ENCODE results near the gene CEP76. TPM values are rescaled to one million over a fixed set of nuclear protein-coding genes. Genes with fewer than 3 reads are reported as not detected.
A peak's percentile ranks its signal among the peaks of the same experiment; 100 is the strongest.
"Not testable (repeated sequence)": the region's sequence is repeated elsewhere in the genome, so short reads cannot be mapped to it uniquely, and the experiment has no call there.

CEP76 gene
- total RNA-seq, 1 donor from 2014 or later = 9.5 TPM

DNA sequence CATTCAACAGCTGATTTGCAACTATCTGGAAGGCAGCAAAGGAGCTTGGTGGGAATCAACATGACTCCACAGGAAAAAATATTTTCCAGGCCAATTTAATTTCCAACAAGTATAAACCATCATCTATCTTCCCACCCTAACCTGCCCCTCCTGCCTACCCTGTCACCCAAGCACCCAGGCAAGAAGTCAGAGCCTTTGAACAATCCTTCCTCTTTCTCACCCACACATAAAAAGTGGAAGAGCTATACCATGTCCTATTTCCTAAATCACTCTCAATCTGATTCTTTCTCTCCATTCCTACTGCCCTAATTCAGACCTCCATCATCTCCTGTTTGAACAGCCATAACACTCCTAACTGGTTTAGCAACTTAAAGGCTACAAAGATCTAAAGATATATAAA is 57.3 kb downstream of the CEP76 start:
- Histone ChIP-seq H4K20me1 (ENCODE audit: insufficient read depth, low read length) (peaks cover 36% of the 10 kb centered on the region), H3K27ac (ENCODE audit: low read depth, low read length) (no peak overlapping the region), H3K79me2 (ENCODE audit: insufficient read depth, low read length) (peaks cover 97% of the 10 kb centered on the region), H3K4me3 (ENCODE audit: insufficient read depth, low read depth, low read length) (no peak overlapping the region), H3K4me2 (ENCODE audit: low read length) (no peak overlapping the region), H2AFZ (ENCODE audit: low read depth, low read length) (no peak overlapping the region), H3K36me3 (ENCODE audit: insufficient read depth, low read length) (no peaks in the 10 kb centered on the region), H3K9me3 (ENCODE audit: insufficient read depth, low read depth, low read length) (no peaks in the 10 kb centered on the region), H3K27me3 (ENCODE audit: insufficient read depth, low read length) (no peaks in the 10 kb centered on the region), H3K9ac (ENCODE audit: low read length) (no peak overlapping the region), H3K4me1 (ENCODE audit: insufficient read depth, low read length) (peaks cover 7% of the 10 kb centered on the region)
- DNase-seq (ENCODE audit: low read depth) = no peak
- FAIRE-seq = no peak
- peak overlapping the region; percentile 34 for H3K4me3 Mint-ChIP-seq (ENCODE audit: unreplicated experiment)
- peaks cover 2% of the 10 kb centered on the region for H3K36me3 Mint-ChIP-seq (ENCODE audit: low read depth, unreplicated experiment)
- no peaks in the 10 kb centered on the region for H3K27me3 Mint-ChIP-seq (ENCODE audit: low read depth, unreplicated experiment)
- TF ChIP-seq, protein P1, sequence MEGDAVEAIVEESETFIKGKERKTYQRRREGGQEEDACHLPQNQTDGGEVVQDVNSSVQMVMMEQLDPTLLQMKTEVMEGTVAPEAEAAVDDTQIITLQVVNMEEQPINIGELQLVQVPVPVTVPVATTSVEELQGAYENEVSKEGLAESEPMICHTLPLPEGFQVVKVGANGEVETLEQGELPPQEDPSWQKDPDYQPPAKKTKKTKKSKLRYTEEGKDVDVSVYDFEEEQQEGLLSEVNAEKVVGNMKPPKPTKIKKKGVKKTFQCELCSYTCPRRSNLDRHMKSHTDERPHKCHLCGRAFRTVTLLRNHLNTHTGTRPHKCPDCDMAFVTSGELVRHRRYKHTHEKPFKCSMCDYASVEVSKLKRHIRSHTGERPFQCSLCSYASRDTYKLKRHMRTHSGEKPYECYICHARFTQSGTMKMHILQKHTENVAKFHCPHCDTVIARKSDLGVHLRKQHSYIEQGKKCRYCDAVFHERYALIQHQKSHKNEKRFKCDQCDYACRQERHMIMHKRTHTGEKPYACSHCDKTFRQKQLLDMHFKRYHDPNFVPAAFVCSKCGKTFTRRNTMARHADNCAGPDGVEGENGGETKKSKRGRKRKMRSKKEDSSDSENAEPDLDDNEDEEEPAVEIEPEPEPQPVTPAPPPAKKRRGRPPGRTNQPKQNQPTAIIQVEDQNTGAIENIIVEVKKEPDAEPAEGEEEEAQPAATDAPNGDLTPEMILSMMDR (IDR thresholded peaks at IDR 0.05; ENCODE audit: insufficient read depth, low read depth, low read length) = no peak
- TF ChIP-seq EZH2 (IDR thresholded peaks at IDR 0.05; ENCODE audit: insufficient read depth, low read length) = no peak
- peaks cover 31% of the 10 kb centered on the region for H3K4me1 Mint-ChIP-seq (ENCODE audit: low read depth, unreplicated experiment)
- H3K9me3 Mint-ChIP-seq (ENCODE audit: unreplicated experiment) = no peaks in the 10 kb centered on the region
- H3K27ac Mint-ChIP-seq (ENCODE audit: unreplicated experiment) = no peak overlapping the region

DNA sequence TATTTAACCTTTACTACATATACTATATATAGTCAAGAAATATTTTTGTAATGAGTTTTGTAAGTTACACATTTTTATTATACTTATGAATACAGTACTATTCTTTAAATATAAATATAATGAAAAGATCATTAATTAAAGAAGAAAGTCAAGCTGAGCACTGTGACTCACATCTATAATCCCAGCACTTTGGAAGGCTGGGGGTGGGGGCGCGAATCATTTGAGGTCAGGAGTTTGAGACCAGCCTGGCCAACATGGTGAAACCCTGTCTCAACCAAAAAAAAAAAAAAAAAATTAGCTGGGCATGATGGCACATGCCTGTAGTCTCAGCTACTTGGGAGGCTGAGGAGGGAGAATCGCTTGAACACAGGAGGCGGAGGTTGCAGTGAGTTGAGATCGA is 58.8 kb downstream of the CEP76 start:
- H3K27ac Mint-ChIP-seq (ENCODE audit: unreplicated experiment); H3K4me3 Mint-ChIP-seq (ENCODE audit: unreplicated experiment); H3K9me3 ChIP-seq (ENCODE audit: insufficient read depth, low read depth, low read length); H3K4me3 ChIP-seq (ENCODE audit: insufficient read depth, low read depth, low read length); H3K4me2 ChIP-seq (ENCODE audit: low read length); H3K9me3 Mint-ChIP-seq (ENCODE audit: unreplicated experiment); H3K27me3 Mint-ChIP-seq (ENCODE audit: low read depth, unreplicated experiment); H3K27ac ChIP-seq (ENCODE audit: low read depth, low read length); H3K36me3 Mint-ChIP-seq (ENCODE audit: low read depth, unreplicated experiment); DNase-seq (ENCODE audit: low read depth); H3K9ac ChIP-seq (ENCODE audit: low read length); H3K27me3 ChIP-seq (ENCODE audit: insufficient read depth, low read length); H2AFZ ChIP-seq (ENCODE audit: low read depth, low read length); FAIRE-seq; H3K36me3 ChIP-seq (ENCODE audit: insufficient read depth, low read length): not testable (repeated sequence)
- peaks cover 34% of the 10 kb centered on the region for H3K4me1 Mint-ChIP-seq (ENCODE audit: low read depth, unreplicated experiment)
- peaks cover 97% of the 10 kb centered on the region for H3K79me2 ChIP-seq (ENCODE audit: insufficient read depth, low read length)
- H4K20me1 ChIP-seq (ENCODE audit: insufficient read depth, low read length) = peaks cover 33% of the 10 kb centered on the region
- H3K4me1 ChIP-seq (ENCODE audit: insufficient read depth, low read length) = peaks cover 11% of the 10 kb centered on the region

DNA sequence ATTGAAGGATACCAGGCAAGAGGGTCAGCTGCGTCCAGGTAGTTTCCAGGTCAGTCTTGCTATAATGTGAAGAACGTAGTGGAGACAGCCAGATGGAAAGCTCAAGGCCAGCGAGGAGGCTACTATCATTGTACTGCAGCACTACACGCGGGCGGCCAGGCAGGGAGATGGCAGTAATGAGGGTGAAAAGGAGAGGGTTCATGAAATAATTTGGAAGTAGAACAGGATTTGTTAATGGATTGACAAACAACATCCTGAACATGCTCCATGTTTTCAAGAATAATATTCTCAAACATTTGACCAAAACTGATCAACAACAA is 61.7 kb downstream of the CEP76 start:
- Histone ChIP-seq H3K4me1 (ENCODE audit: insufficient read depth, low read length) (peaks cover 11% of the 10 kb centered on the region), H3K4me2 (ENCODE audit: low read length) (peak overlapping the region; percentile 63), H3K27ac (ENCODE audit: low read depth, low read length) (peak overlapping the region; percentile 30), H3K9me3 (ENCODE audit: insufficient read depth, low read depth, low read length) (no peaks in the 10 kb centered on the region), H3K9ac (ENCODE audit: low read length) (peak overlapping the region; percentile 37), H3K4me3 (ENCODE audit: insufficient read depth, low read depth, low read length) (no peak overlapping the region), H3K36me3 (ENCODE audit: insufficient read depth, low read length) (no peaks in the 10 kb centered on the region), H3K79me2 (ENCODE audit: insufficient read depth, low read length) (peaks cover 91% of the 10 kb centered on the region), H3K27me3 (ENCODE audit: insufficient read depth, low read length) (no peaks in the 10 kb centered on the region), H4K20me1 (ENCODE audit: insufficient read depth, low read length) (peaks cover 32% of the 10 kb centered on the region), H2AFZ (ENCODE audit: low read depth, low read length) (no peak overlapping the region)
- FAIRE-seq (no peak), DNase-seq (ENCODE audit: low read depth) (no peak)
- Mint-ChIP-seq H3K4me1 (ENCODE audit: low read depth, unreplicated experiment) (peaks cover 44% of the 10 kb centered on the region), H3K36me3 (ENCODE audit: low read depth, unreplicated experiment) (peaks cover 2% of the 10 kb centered on the region), H3K27ac (ENCODE audit: unreplicated experiment) (peak overlapping the region; percentile 97), H3K4me3 (ENCODE audit: unreplicated experiment) (peak overlapping the region; percentile 60), H3K9me3 (ENCODE audit: unreplicated experiment) (peaks cover 2% of the 10 kb centered on the region), H3K27me3 (ENCODE audit: low read depth, unreplicated experiment) (no peaks in the 10 kb centered on the region)
- TF ChIP-seq, protein P1 (IDR thresholded peaks at IDR 0.05; ENCODE audit: insufficient read depth, low read depth, low read length) = no peak
- TF ChIP-seq EZH2 (IDR thresholded peaks at IDR 0.05; ENCODE audit: insufficient read depth, low read length) = no peak
